ENCODE data around the gene MAG. TPM values are rescaled to one million over a fixed set of nuclear protein-coding genes. Genes with fewer than 3 reads are reported as not detected.

Gene MAG
- total and polyA plus RNA-seq, 10 of the 15 experiments (the other 5 are each of a cell fraction or from before 2014, with no cell fraction given), result 0.03 to 0.82 (median 0.17) TPM; not detected in 2

GRCh38 chr19:35362261-35363000, 70.5 kb downstream of the MAG start:
- SMC1A ChIA-PET (ENCODE audit: uncharacterized antibody, unreplicated experiment), result interaction anchor here (1.1 to 1.7 kb wide), 3 partner anchors 14 to 57 kb away, joined by 3 to 6 read pairs (median 5); no protein-coding TSS in a partner anchor
- Histone ChIP-seq H3K36me3 (ENCODE audit: control insufficient read depth in 2 of 2, insufficient read depth in 2 of 2, low read length in 1 of 2) (no peaks in the 10 kb centered on the region), H2AFZ (ENCODE audit: control insufficient read depth, low read depth, low read length) (no peak overlapping the region), H3K4me1 (ENCODE audit: control insufficient read depth, insufficient read depth, low read length) (peaks cover 5% of the 10 kb centered on the region), H3K79me2 (ENCODE audit: control insufficient read depth, insufficient read depth, low read length) (no peaks in the 10 kb centered on the region), H3K4me2 (ENCODE audit: control insufficient read depth, insufficient read depth) (no peak overlapping the region), H3K9ac (ENCODE audit: control insufficient read depth, insufficient read depth, low read length) (no peak overlapping the region), H3K27ac (ENCODE audit: control insufficient read depth, insufficient read depth) (no peak overlapping the region), H3K4me3 (no peak overlapping the region), H3K27me3 (replicated peaks in 1 of 2; ENCODE audit: control insufficient read depth in 2 of 2, insufficient read depth in 2 of 2, low read length in 1 of 2) (0 out of 4 replicates have a peak, but pooled peaks cover 0 to 2% of the 10 kb centered on the region in 2 experiments), H4K20me1 (ENCODE audit: control insufficient read depth, insufficient read depth) (no peaks in the 10 kb centered on the region), H3K9me3 (replicated peaks; ENCODE audit: control insufficient read depth, insufficient read depth, low read length) (no peaks in the 10 kb centered on the region)
- 49% methylated on average over 14 of the region's 14 CpGs for WGBS (ENCODE audit: insufficient coverage, insufficient replicate concordance, low lambda C conversion rate, missing lambda C conversion rate)
- POLR2A ChIA-PET, result no interaction called here
- TF ChIP-seq TCF12 (IDR thresholded peaks at IDR 0.05; ENCODE audit: low read depth, low read length) (no peak), IRF3 (IDR thresholded peaks at IDR 0.05) (no peak), IKZF2 (IDR thresholded peaks at IDR 0.05) (no peak), POLR2A (IDR thresholded peaks at IDR 0.05; ENCODE audit: low read depth, low read length) (no peak)
- DNase-seq (ENCODE audit: low read depth, low spot score) (no peak), ATAC-seq (0 out of 3 replicates have a peak, but pooled peaks have one; percentile 14), FAIRE-seq (no peak)
- intact Hi-C loops (cut with micrococcal nuclease; ENCODE audit: unreplicated experiment), result no loop called here
- CTCF ChIA-PET, result interaction anchor here (1.2 kb wide), 1 partner anchor 148 kb away, joined by 3 read pairs; no protein-coding TSS in a partner anchor
- in situ Hi-C loops (cut with MboI), result no loop called here
- RAD21 ChIA-PET (ENCODE audit: unreplicated experiment), result interaction anchor here (0.6 to 2.1 kb wide), 4 partner anchors 9 to 221 kb away, joined by 3 to 7 read pairs (median 4); no protein-coding TSS in a partner anchor
- no TSS peak for BruUV-seq (replicated peaks)

All from GM12878 (cell line).